Smooth muscle cell of the brain vasculature (primary cell): ENCODE results near the gene PFKFB2.
"Not testable (repeated sequence)": the region's sequence is repeated elsewhere in the genome, so short reads cannot be mapped to it uniquely, and the experiment has no call there.

ENCODE experiments used
- DNase-seq: peaks from one replicate; pipeline ENCODE4 v3.0.0-alpha.2; 2012; ENCODE audit warnings: low read depth, low spot score

The PFKFB2 gene

DNA sequence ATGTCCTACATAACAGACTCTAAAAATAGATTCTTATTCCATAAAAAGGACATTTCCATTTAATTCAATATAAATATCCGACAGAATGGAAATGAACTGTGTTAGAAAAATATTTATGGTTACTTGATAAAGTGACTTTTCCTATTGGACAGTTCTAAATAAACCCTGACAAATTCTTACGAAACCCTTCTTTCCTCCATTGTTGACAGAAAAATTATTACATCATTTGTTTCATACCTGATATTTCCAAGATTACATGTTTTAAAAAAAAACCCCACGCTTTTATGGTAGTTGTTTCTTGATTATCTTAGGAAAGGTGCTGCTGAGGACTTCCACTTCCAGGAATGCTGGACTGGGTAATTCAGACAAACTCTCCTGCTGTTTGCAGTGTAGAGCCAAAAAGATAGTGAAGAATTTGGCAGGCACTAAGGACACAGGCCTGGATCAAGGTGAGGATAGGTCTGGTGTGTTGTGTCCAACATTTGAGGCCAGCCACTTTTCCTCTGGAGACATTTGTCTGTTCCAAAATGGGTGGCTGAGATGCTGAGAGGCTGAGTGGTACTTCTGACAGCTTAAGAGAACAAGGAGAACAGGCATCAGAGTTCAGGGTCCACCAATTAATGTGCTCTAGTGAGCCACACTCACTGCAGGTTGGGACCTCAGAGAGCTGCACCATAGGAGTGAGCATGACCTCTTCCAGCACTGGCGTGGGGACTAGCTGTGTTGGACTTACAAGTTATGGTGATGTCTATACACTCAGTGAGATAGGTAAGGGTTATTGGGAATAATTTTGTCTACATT is 13.5 kb upstream of the PFKFB2 start:
- no peak for DNase-seq

DNA sequence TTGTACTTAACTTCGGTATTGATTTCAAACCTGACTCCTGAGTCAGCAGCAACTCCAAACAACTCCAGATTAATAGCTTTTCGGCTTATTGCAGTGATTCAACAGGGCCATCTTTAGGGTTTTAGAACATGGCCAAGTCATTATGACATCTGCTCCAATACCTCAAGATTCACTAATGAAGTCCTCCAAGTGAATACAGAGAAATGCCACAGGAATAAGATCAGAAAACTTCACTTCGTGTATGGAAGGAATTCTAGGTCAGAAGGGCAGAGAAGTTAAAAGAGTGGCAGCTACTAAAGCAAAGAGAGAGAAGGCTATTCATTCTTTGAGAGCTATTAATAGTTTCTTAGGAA is 12.9 kb upstream of the PFKFB2 start:
- DNase-seq: no peak

DNA sequence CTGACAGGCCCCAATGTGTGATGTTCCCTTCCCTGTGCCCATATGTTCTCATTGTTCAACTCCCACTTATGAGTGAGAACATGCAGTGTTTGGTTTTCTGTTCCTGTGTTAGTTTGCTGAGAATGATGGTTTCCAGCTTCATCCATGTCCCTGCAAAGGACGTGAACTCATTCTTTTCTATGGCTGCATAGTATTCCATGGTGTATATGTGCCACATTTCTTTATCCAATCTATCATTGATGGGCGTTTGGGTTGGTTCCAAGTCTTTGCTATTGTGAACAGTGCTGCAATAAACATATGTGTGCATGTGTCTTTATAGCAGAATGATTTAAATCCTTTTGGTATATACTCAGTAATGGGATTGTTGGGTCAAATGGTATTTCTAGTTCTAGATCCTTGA is 11.7 kb upstream of the PFKFB2 start:
- DNase-seq: not testable (repeated sequence)

DNA sequence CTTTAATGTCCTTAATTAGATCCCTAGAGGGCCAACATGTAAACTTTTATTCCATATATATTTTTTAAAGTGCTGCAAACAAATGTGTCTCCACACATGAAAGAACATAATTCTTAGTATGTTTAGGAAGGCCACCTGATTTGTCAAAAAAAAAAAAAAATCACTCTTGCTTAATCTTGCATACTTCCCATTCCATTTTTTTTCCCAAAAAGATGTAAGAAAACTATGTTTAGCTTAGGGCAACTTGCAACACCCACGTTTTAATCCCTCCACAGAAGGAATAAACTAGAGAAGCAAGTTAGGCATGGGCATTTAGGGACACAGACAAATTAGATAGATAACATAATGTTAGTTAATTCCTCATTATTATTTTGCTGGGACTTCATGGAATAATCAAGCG is 7.6 kb upstream of the PFKFB2 start:
- DNase-seq: no peak

DNA sequence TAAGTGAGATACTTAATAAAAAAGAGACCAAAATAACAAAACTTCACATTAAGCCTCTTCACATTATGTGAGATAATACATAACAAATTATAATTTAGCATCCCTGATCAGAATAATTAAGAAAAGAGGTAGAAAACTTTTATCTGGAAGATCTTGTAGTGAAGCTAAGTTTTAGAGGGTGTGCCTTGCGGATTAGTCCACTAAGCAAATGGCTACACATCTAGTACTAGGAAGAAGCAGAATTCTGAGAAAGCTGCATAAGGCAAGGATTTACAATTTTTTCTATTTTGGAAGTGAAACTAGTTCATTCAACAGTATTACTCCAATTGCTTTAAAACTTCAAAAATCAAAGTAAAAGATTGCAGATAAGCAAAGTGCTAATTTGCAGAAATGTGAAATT is 5.6 kb upstream of the PFKFB2 start:
- no peak for DNase-seq

DNA sequence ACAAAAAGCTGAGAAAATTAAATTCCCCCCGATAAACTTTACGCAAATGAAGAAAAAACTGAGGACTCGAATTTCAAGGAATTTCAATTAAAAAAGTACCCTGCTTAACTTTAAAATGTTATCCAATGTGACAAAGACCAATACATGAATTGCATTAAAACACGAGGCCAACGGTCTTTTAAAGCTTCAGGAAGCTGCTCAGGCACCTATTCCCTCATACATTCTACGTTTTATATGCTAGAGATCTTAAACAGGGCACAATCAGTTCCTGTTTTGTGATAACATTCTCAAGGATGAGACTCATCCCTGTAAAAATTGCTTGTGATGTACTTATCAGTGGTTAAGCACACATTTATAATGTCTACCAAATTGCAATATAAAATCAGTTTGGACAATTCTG is 5.0 kb upstream of the PFKFB2 start:
- DNase-seq: no peak

DNA sequence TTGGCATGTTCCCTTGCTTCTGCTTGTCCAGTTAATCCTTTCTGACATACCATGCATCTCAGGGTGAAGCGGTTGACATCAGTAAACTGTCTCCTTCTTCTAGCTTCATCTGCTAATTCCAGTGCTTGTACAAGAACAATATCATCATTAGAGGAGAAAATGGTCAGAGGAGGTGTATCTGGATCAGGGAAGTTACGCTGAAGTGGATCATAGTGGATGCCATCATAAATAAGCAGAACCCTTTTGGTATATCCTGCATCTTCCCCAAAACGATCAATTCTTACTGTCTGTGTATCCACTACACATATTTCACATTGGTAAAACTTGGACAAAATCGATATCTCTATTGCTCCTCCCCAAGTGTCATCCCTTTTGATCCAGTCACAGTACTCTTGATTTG is 4.0 kb upstream of the PFKFB2 start:
- no peak for DNase-seq

DNA sequence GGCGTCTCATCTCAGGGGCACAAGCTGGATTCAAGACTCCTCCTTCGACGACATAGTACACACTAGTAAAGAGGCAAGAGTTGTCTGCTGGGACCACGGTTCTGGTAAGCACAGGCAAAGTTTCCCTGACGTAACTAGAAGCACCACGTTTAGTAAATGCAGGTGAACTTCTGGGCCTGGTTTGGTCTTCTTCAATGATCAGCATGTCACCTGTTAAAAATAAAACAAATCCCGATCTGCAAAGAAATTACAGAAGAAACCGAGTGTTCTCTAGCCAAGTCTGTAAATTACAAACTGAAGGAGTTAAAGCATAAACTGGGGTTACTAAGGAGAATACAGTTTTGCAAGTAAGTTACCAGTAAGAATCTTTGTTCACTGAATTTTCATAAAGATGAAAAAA is 3.6 kb upstream of the PFKFB2 start:
- no peak for DNase-seq

DNA sequence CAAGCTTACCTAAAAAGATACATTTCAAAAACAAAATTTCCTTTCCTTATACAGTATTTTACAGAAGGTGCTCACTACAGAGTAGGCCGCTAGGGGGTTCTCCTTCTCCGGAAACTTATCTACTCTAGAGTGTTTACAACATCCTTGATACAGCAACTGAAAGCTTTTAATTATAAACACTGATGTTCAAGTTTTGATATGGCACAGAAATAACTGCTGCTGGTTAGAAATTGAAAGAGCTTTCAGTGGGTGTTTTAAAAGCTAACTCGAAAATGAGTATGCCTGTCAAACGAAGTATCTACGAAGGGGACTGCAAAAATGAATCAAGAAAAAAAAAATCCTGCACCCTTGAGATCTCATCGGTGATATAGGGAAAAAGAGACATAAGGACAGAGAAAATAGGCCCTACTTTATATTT is 3.1 kb upstream of the PFKFB2 start:
- no peak for DNase-seq

DNA sequence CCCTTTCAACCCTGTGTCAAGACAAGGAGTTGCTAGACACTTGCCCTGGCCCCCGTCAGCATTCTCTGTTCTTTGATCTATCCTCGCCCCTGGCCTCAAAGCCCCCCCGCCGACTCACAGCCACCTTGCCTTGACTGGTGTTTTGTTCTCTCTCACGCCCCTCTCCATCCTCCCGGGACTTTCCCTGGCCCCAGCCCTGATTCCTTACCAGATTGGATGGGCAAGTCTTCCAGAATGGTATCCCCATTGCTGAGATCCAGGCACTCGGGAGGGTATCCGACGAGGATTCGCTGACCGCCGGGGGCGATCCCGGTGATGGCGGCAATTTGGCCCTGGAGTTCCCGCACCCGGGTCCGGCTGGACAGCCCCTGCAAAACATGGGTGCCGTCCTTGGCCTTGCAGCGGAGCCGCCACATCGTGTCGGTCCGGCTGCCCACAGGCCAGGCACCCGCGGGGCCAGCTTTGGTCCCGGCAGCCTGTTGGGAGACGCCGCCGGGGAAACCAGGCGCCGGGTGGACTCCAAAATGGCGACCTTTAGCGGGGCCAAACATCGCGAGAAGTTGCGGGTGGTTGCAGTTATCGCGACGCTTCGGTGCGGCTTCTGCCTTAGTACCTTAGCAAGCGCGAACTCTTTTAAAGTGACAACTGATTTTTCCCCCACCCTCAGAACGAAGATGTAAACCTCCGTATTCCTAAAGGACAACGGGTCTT is 2.4 kb upstream of the PFKFB2 start:
- DNase-seq: peak; percentile 74

DNA sequence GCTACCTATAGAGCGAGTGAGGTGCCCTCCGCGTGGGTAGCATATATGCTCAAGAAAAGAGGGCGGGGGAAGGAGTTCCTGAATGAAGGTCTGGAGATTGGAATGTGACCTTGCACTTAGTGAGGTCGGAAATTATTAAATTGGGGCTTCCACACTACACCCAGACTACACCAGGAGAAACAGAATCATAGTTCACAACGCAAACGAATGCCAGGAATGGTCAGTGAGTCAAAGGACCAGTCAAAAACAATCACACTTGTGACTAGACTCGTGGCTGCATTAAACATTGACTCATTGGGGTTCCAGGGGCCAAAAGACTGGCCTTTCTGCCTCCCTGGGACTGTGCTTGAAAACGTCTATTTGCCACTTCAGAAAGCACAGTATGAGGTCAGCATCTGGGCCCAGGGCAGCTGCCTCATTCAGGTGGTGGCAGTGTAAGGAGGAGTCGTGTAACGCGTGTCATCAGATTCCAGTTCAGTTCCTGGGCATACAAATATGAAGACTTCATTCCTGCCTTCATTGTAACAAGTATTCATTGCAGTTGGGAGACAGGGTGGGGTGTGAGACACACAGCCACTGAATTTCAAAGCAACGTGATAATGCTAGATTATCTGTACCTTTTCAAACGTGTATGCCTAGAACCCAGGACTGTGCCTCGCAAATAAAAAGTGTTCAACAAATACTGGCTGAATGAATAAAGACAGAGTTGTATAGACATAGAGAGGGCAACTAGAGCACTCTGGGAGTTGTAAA is 1.7 kb upstream of the PFKFB2 start, which contains the start of gene YOD1:
Gene YOD1, minus strand, starts transcription at position 18 of the 753 bp plus-strand sequence. CDS start 178 bp downstream, outside the sequence.
- DNase-seq: no peak

DNA sequence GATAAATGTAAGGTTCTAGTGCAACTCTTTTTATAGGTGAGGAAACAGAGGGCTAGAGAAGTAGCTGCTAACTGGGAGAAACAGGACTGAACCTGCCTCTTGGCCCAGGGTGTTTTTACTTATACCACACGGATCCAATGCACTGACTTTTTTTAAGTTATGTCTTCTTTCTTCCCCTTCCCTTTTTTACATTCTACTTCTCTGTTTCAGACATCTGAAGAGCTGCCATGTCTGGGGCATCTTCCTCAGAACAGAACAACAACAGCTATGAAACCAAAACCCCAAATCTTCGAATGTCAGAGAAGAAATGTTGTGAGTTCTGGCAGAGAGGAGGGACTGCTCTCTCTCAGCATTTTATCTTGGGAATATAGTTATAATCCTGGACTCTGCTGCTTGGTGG is 1.4 kb downstream of the PFKFB2 start:
- DNase-seq: no peak

DNA sequence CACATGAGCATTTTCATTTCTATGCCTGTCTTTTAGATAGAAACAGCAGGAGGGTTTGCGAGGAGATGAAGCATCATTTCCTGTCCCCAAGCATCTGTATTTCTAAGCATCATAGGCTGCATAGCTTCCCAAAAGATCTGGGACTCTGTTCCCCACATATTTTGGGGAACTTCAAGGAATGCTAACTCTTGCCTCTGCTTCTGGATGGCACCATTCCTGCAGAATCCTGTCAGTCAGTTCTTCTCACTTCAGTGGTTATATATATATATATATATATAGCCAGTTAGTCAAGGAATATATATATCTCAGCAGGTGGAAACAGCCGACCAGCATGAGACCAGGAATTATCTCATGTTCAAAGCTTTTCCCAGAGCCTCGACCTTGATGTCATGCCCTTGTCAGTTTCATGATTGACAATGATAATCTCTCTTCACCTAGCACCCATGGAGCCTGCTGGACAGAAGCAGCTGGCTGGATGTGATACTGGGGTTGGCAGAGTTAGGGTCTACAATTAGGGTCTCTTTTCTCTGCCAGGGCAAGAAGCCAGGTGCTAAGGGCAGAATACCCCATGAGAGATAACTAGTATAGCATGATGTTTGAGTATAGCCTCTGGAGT is 2.4 kb downstream of the PFKFB2 start:
- no peak for DNase-seq

DNA sequence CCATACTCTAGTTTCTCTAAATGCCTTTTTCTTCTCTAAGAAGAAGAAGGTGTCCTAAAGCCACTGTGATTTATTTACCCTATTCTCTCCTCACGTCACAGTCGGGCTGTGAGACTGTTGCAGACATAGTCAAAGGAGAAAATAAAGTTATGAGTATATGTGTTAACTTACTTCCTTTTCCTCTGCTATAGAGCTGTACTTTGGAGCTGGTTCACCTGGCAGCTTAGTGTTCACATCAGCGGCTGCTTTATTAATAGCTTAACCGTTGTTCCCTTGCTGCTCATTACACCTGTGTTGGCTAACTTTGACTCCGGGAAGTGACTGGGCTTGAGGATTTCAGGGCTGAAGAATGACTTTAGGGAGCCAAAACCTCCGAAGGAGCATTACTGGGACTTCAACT is 3.6 kb downstream of the PFKFB2 start:
- no peak for DNase-seq

DNA sequence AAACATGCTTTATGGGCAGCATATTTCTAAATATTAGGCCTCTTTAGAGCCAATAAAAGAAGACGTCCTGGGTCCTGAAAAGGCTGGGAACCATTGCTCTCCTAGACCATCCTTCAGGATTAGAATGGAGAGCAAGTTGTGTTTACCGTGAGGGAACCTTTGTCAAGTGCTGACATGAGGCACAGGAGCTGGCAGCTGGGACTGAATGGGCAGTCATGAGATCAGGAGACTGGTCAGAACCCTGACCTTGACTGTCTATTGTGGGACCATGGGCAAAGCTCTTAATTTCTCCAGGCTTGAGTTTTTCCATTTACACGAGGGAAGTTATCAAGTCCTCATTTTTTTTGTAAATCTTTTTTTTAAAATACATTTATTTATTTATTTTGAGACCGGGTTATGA is 5.2 kb downstream of the PFKFB2 start:
- DNase-seq: no peak

DNA sequence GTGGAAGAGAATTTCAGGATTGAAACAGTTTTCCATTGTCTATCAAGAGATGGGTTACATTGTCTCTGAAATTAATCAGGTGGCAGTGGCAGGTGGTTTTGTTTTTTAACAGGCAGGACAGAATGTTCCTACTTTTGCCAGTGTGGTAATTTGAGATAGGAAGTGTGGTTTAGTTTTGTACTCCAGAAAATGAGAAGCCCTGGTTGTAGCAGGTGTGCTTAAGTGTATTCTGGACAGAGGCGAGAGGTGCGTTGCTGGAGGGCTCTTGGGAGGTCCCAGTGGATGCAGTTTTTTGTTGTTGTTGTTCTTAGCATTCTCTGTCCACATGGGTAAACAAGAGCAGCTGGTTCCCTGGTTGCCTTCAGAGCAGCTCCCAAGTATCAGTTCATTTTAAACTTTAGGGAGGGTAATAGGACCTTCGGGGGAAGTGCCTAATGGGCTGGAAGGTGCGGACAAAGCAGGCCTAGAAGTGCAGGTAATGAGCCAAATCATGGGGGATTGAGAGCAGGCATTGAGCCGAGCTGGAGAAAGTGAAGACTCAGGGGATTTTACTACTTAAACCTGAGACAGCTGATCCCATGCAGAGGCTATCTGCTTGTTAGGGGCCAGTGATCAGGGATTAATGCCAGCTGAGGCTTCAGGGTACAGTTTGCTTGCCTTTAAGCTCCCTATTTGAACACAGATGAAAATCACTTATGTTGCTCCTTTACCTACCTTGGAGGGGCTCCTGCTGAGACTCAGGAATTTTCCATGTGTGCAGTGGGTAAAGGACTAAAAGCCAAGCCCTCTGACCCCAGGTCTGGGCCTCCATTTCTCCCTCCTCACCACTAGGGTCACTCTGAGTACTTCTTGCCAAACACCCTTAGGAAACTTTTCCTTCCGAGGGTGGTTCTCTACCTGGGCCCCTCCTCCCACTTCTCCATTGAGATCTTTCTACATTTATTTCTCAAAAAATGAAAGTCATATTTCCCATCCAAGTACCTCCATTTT is 6.1 kb downstream of the PFKFB2 start:
- no peak for DNase-seq

DNA sequence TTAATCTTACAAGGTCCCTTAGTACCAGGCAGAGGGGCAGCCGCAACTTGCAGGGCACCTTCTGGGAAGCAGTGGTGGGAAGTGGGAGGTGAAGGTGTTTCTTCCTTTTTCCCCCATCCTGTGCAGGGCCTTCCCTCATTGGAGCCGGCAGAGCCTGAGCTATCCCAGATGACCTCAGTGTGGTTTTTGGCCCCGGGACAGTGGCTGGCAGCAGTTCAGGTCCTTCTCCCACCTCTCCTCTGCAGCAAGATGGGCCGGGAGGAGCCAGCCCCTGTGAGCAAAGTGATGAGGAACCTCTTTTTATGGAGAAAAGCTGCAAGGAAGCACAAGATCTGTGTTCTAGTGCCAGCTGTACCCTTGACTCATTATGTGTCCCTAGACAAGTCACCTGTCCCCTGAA is 6.8 kb downstream of the PFKFB2 start:
- DNase-seq: no peak

DNA sequence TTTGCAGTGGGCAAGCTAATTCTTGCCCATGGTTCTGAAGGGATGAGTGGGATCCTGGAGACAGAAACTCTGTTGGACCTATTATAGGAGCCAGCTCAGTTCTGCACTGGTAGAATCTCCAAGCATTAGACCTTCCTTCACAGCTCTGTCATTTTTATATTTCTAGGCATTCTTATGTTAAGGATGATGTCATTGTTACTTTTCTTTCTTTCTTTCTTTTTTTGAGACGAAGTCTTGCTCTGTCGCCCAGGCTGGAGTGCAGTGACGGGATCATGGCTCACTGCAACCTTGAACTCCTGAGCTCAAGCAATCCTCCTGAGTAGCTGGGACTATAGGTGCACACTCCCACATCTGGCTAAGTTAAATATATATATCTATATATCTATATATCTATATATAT is 7.5 kb downstream of the PFKFB2 start:
- DNase-seq: no peak

DNA sequence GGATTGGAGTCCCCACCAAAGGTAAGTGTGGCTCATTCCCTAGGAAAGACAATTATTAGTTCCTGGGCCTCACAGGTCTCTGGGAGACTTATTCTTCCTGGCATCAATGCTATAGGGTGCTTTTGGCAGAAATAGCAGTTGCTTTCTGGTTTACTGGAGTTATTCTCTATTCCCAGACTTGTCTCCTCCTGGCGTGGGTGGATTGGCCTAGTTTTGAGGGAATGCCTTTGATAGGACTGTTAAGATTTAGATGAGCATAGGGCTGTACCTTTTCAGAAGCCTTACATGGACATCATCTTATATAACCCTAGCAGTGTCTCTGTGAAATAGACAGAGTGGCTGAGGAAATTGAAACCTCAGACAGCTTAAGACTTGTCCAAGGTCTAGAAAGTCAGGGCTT is 9.0 kb downstream of the PFKFB2 start:
- DNase-seq: no peak

DNA sequence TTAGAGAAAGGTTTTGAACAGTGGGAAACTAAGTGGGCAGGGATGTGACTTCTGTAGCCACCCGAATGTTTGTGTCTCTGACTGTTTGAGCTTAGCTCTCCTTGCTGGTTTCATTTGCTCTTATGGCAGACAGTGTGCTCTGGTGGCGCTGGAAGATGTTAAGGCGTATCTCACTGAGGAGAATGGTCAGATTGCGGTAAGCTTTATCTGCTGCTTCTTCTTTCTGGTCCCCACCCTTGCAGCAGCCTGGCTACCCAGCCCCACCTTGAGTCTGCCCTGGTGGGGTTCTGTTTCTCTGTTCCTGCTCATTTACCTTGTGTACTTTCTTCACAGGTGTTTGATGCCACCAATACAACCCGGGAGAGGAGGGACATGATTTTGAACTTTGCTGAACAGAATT is 9.9 kb downstream of the PFKFB2 start:
- no peak for DNase-seq

DNA sequence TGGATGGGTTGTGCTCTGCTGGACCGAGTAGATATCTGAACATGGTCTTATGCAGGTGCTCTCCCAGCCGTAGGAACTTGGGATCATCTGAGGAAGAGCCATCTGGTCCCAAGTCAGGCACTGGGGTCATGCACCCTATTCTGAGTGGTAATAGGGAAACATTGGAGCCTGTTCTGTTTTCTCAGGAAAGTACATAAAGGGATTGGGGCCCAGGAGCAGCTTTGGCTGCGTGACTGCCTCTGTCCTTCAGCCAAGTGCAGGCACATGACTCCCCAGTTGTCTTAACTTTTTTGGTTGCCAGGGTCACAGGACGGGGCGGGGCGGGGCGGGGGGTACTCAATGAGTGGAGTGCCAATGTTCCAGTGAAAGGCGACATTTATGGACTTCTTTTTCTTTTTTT is 11.5 kb downstream of the PFKFB2 start:
- DNase-seq: no peak
